Vagina (tissue), 2 donors: ENCODE measurements around the gene GRXCR1.

ENCODE experiments used
- CTCF ChIP-seq, 3 experiments: fragments of 450-650 bp in 2 of 3; fragments of 200-600 bp in 1 of 3; sonication (generic) in 1 of 3; IDR thresholded peaks; one replicate each; pipeline ENCODE4 v1.5.1; 2017 to 2019; ENCODE audit warnings: antibody characterized with exemption in 3 of 3, mild to moderate bottlenecking in 2 of 3, moderate library complexity in 2 of 3
- POLR2AphosphoS5 ChIP-seq, 2 donors: sonication (generic); formaldehyde crosslinking; IDR thresholded peaks; one replicate each; pipeline ENCODE4 v1.9.0; 2017; ENCODE audit warnings: antibody characterized with exemption in 2 of 2, mild to moderate bottlenecking in 2 of 2, low read depth in 1 of 2; ENCODE audit not compliant: insufficient read depth in 1 of 2

- TF ChIP-seq CTCF (IDR thresholded peaks at IDR 0.05): no peak
- TF ChIP-seq POLR2AphosphoS5 (IDR thresholded peaks at IDR 0.05; ENCODE audit: insufficient read depth in 1 of 2, low read depth in 1 of 2): no peak
These were observed 13.8 kb downstream of the GRXCR1 start for GRCh38 chr4:42906341-42906740.
